NB4 (cell line): Measurements from ENCODE around the gene TM9SF2.

Experiments used
- CTCF ChIP-seq: IDR thresholded peaks from one replicate; pipeline ENCODE4 v1.5.1; 2012; ENCODE audit warnings: low read depth, low read length
- MYC ChIP-seq: IDR thresholded peaks from 2 replicates; pipeline ENCODE4 v1.6.1; 2011; ENCODE audit warnings: low read depth, low read length
- POLR2A ChIP-seq: IDR thresholded peaks from 2 replicates; pipeline ENCODE4 v1.6.1; 2011; ENCODE audit warnings: mild to moderate bottlenecking; ENCODE audit not compliant: insufficient read length; ENCODE audit errors: extremely low read depth

GRCh38 chr13:99528547-99528946, 27.3 kb downstream of the TM9SF2 start:
- no peak for TF ChIP-seq CTCF
- no peak for TF ChIP-seq MYC
- TF ChIP-seq POLR2A = no peak
